HepG2 (cell line): ENCODE results near the gene APOBEC3B. TPM values are rescaled to one million over a fixed set of nuclear protein-coding genes. Genes with fewer than 3 reads are reported as not detected.

Experiments used
- ATAC-seq: fragments of 200-7000 bp; cut with Tn5 transposase; 3 replicates; pipeline ENCODE4 v1.9.1; 2020; ENCODE audit warnings: mild to moderate bottlenecking, moderate library complexity
- BruUV-seq: library from RNA; stranded (reverse); fragments of 400-500 nt; replicated peaks from 2 replicates; lab custom pipeline; 2021; lab: Mats Ljungman, UMichigan
- CTCF ChIA-PET: fragments of 300-600 bp; formaldehyde crosslinking; extraction: SDS; loops from one replicate; lab custom pipeline; 2021; ENCODE audit warnings: low total read pairs, inconsistent platforms, low intra/inter-chr PET ratio; lab: Yijun Ruan, JAX
- POLR2A ChIA-PET: fragments of 350-600 bp; sonication (Branson Sonifier 250); formaldehyde crosslinking; loops from one replicate; lab custom pipeline; 2020; ENCODE audit warnings: antibody characterized with exemption, inconsistent platforms; lab: Yijun Ruan, JAX
- DNase-seq: peaks from one replicate; pipeline ENCODE4 v3.0.0-alpha.2; 2015; ENCODE audit warnings: low spot score
- FAIRE-seq: peaks from 3 replicates; lab custom pipeline; 2011; peaks lifted over from hg19 to GRCh38; lab: Jason Lieb, UNC
- H2AFZ ChIP-seq: one replicate; pipeline ENCODE4 v1.6.1; 2011; ENCODE audit warnings: low read length, inconsistent platforms
- H3K27ac ChIP-seq: fragments of 300-600 bp; 3 replicates; pipeline ENCODE4 v1.8.0; 2011; ENCODE audit warnings: mixed run types, mild to moderate bottlenecking, mixed read lengths, low read length, inconsistent platforms; ENCODE audit not compliant: insufficient read depth; ENCODE audit errors: extremely low read length
- H3K27me3 ChIP-seq, 2 experiments: fragments of 200-600 bp in 1 of 2; 2 replicates in 1 of 2; 3 replicates in 1 of 2; pipeline versions ENCODE4 v1.6.0 to v1.8.0; 2011; ENCODE audit warnings: low read length in 2 of 2, mild to moderate bottlenecking in 2 of 2, moderate library complexity in 2 of 2, inconsistent platforms in 1 of 2; ENCODE audit not compliant: insufficient read depth in 2 of 2, control insufficient read depth in 1 of 2
- H3K36me3 ChIP-seq, 2 experiments: fragments of 200-600 bp in 1 of 2; replicated peaks in 1 of 2; 2 replicates in 1 of 2; 3 replicates in 1 of 2; pipeline versions ENCODE4 v1.5.1 to v1.8.0; 2011; ENCODE audit warnings: low read length in 2 of 2, inconsistent platforms in 1 of 2; ENCODE audit not compliant: insufficient read depth in 2 of 2, control insufficient read depth in 1 of 2
- H3K4me1 ChIP-seq: 2 replicates; pipeline ENCODE4 v1.5.1; 2012; ENCODE audit warnings: low read length, inconsistent platforms; ENCODE audit not compliant: insufficient read depth
- H3K4me2 ChIP-seq: 2 replicates; pipeline ENCODE4 v1.6.0; 2011; ENCODE audit warnings: low read depth, low read length, inconsistent platforms
- H3K4me3 ChIP-seq, 3 experiments: fragments of 200-600 bp in 1 of 3; sonication (generic), shearing (Covaris generic) in 1 of 3; replicated peaks in 1 of 3; 2 replicates each; pipeline ENCODE4 v1.5.1; 2011 to 2016; ENCODE audit warnings: low read length in 3 of 3, inconsistent platforms in 2 of 3, low read depth in 2 of 3, mild to moderate bottlenecking in 2 of 3, control low read depth in 1 of 3, mixed read lengths in 1 of 3; ENCODE audit not compliant: insufficient read depth in 1 of 3
- H3K79me2 ChIP-seq: one replicate; pipeline ENCODE4 v1.6.1; 2011; ENCODE audit warnings: low read length, inconsistent platforms; ENCODE audit not compliant: insufficient read depth
- H3K9ac ChIP-seq: 2 replicates; pipeline ENCODE4 v1.6.0; 2011; ENCODE audit warnings: mild to moderate bottlenecking, low read depth, low read length, inconsistent platforms; ENCODE audit not compliant: insufficient read depth
- H3K9me3 ChIP-seq: 2 replicates; pipeline ENCODE4 v1.5.1; 2012; ENCODE audit warnings: mild to moderate bottlenecking, low read length
- H4K20me1 ChIP-seq: 2 replicates; pipeline ENCODE4 v1.6.0; 2011; ENCODE audit warnings: inconsistent platforms, mild to moderate bottlenecking, low read length, moderate library complexity; ENCODE audit not compliant: insufficient read depth
- JDP2 ChIP-seq: sonication (generic); formaldehyde crosslinking; IDR thresholded peaks from 2 replicates; pipeline ENCODE4 v1.8.1; 2022; ENCODE audit warnings: missing genetic modification reagents, borderline replicate concordance
- RBFOX2 ChIP-seq: fragments of 200-400 bp; formaldehyde crosslinking; IDR thresholded peaks from 2 replicates; pipeline ENCODE4 v1.6.1; 2017; ENCODE audit warnings: low read depth, mild to moderate bottlenecking, low read length
- SP5 ChIP-seq: IDR thresholded peaks from 2 replicates; pipeline ENCODE4 v1.6.1; 2016; ENCODE audit warnings: low read depth, borderline replicate concordance
- YEATS2 ChIP-seq: sonication (generic); formaldehyde crosslinking; IDR thresholded peaks from 2 replicates; pipeline ENCODE4 v1.4.0; 2020; ENCODE audit warnings: missing genetic modification reagents, borderline replicate concordance
- YEATS4 ChIP-seq: sonication (generic); formaldehyde crosslinking; IDR thresholded peaks from 2 replicates; pipeline ENCODE4 v1.4.0; 2020; ENCODE audit warnings: missing genetic modification reagents, borderline replicate concordance
- ZNF235 ChIP-seq: sonication (generic); formaldehyde crosslinking; IDR thresholded peaks from 2 replicates; pipeline ENCODE4 v1.8.1; 2023; ENCODE audit warnings: mild to moderate bottlenecking, missing genetic modification reagents, borderline replicate concordance
- WGBS: methylation state at CpG from one replicate; pipeline ENCODE4 v1.1.6; 2017; ENCODE audit warnings: low lambda C conversion rate; 5-methylcytosine and 5-hydroxymethylcytosine counted together
- in situ Hi-C: cut with HindIII; loops from 2 replicates; pipeline ENCODE4 v1.10.0; 2017; ENCODE audit warnings: low pct_unique_long_range_greater_than_20kb; ENCODE audit not compliant: extremely low pct_ligation_motif_present
- intact Hi-C: fragments of 100-400 bp; cut with micrococcal nuclease; formaldehyde crosslinking; loops from one replicate; pipeline ENCODE4 v1.10.0; 2022; ENCODE audit not compliant: unreplicated experiment
- polyA plus RNA-seq, 8 experiments: library from polyadenylated mRNA; depleted of rRNA in 3 of 8; stranded (reverse) in 7 of 8; unstranded in 1 of 8; fragments of >200 nt; fragmentation: Illumina TruSeq in 4 of 8; extraction: Trizol in 4 of 8; gene quantifications; 2 replicates each; pipeline versions ENCODE4 v1.2.1 to v1.2.3, GENCODE V29; 2011 to 2016; ENCODE audit warnings: low read depth in 4 of 8, missing spikeins in 1 of 8, mixed read lengths in 1 of 8; ENCODE audit not compliant: insufficient read depth in 1 of 8
- total RNA-seq, 5 experiments: library from RNA; depleted of rRNA; stranded (reverse); fragments of >200 nt; fragmentation: Illumina TruSeq; extraction: Trizol; gene quantifications; 2 replicates each; pipeline ENCODE4 v1.2.3, GENCODE V29; 2016; ENCODE audit warnings: low read depth in 1 of 5
- TF ChIP-seq, protein P1 (sequence below), 2 experiments: fragments of 450-650 bp in 1 of 2; sonication (generic) in 1 of 2; formaldehyde crosslinking in 1 of 2; IDR thresholded peaks; 2 replicates each; pipeline versions ENCODE4 v1.6.1 to v1.8.0; 2016 to 2022; ENCODE audit warnings: antibody characterized with exemption in 1 of 2, mild to moderate bottlenecking in 1 of 2, missing genetic modification reagents in 1 of 2

The APOBEC3B gene
- total and polyA plus RNA-seq, 2 of the 13 experiments (the other 11 are each of a cell fraction or from before 2014, with no cell fraction given), result 6.7 to 8.8 TPM

DNA sequence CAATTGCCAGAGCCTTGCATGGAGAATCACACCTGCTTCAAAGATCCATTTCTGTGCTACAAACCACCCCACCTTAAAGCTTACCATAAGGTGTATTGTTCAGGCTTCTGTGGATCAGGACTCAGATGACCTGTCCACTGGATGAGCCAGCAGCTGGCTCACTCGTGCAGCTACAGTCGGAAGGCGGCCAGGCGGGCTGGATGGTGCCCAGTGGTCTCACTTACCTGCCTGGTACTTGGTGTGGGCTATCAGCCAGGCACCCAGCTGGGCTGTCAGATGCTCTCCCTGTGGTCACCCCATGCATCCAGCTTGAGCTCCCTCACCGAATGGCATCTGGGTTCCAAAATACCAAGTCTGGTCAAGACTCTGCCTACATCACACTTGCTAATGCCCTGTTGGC lies 10.9 kb upstream of the APOBEC3B start:
- H2AFZ ChIP-seq, result no peak overlapping the region
- DNase-seq (no peak), FAIRE-seq (no peak), ATAC-seq (no peak)
- no peak overlapping the region for H3K27ac ChIP-seq
- H3K9ac ChIP-seq, result no peak overlapping the region
- in situ Hi-C loops (no loop called here), intact Hi-C loops (loop anchor here (5.0 kb wide), 1 partner anchor 49 kb away; no protein-coding TSS in a partner anchor)
- no peak for TF ChIP-seq YEATS2
- TF ChIP-seq SP5 (CRISPR knock-in tag), result no peak
- TF ChIP-seq RBFOX2, result no peak
- no peak overlapping the region for H3K4me3 ChIP-seq
- H3K36me3 ChIP-seq, result no peaks in the 10 kb centered on the region
- WGBS, result 25% methylated on average over 2 of the region's 5 CpGs
- no peaks in the 10 kb centered on the region; the same call in 1 of the 2 replicates for H4K20me1 ChIP-seq
- ChIA-PET POLR2A (no interaction called here), CTCF (no interaction called here)
- H3K4me2 ChIP-seq, result no peak overlapping the region
- no peaks in the 10 kb centered on the region for H3K79me2 ChIP-seq
- peaks cover 5 to 23% of the 10 kb centered on the region in 2 experiments; a peak in 4 of 5 replicates for H3K27me3 ChIP-seq
- no peaks in the 10 kb centered on the region for H3K9me3 ChIP-seq
- no TSS peak for BruUV-seq
- H3K4me1 ChIP-seq, result no peaks in the 10 kb centered on the region

DNA sequence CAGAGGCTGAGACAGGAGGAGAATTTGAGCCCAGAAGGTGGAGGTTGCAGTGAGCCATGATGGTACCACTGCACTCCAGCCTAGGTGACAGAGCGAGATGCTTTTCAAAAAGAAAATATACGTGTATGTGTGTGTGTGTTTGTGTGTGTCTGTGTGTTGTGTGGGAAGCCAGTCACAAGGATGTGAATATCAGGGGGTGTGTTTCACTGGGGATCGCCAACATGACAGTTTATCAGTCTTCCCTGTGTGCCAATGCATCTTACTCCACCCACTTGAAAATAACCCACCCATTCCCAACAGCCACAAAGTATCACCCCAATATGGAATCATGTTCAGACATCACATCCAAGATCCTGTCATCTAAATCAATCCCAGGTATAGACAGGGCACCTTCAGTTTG lies 10.4 kb upstream of the APOBEC3B start:
- ChIA-PET POLR2A (no interaction called here), CTCF (interaction anchor here (3.0 kb wide), 1 partner anchor 31 kb away, joined by 16 read pairs; no protein-coding TSS in a partner anchor)
- Histone ChIP-seq H3K9ac (no peak overlapping the region), H3K9me3 (no peaks in the 10 kb centered on the region), H3K4me3 (no peak overlapping the region), H3K27ac (no peak overlapping the region), H2AFZ (no peak overlapping the region), H3K79me2 (no peaks in the 10 kb centered on the region), H4K20me1 (no peaks in the 10 kb centered on the region; the same call in 1 of the 2 replicates), H3K4me1 (no peaks in the 10 kb centered on the region), H3K36me3 (no peaks in the 10 kb centered on the region), H3K27me3 (peaks cover 5 to 19% of the 10 kb centered on the region in 2 experiments; a peak in 4 of 5 replicates), H3K4me2 (no peak overlapping the region)
- in situ Hi-C loops (no loop called here), intact Hi-C loops (loop anchor here (2.0 to 5.0 kb wide), 2 partner anchors 31 to 49 kb away; no protein-coding TSS in a partner anchor)
- DNase-seq (no peak), ATAC-seq (no peak), FAIRE-seq (no peak)
- no TSS peak for BruUV-seq
- 52% methylated on average over 3 of the region's 3 CpGs for WGBS
- TF ChIP-seq YEATS4, result no peak
- no peak for TF ChIP-seq JDP2 (CRISPR knock-in tag)
- TF ChIP-seq, protein P1, sequence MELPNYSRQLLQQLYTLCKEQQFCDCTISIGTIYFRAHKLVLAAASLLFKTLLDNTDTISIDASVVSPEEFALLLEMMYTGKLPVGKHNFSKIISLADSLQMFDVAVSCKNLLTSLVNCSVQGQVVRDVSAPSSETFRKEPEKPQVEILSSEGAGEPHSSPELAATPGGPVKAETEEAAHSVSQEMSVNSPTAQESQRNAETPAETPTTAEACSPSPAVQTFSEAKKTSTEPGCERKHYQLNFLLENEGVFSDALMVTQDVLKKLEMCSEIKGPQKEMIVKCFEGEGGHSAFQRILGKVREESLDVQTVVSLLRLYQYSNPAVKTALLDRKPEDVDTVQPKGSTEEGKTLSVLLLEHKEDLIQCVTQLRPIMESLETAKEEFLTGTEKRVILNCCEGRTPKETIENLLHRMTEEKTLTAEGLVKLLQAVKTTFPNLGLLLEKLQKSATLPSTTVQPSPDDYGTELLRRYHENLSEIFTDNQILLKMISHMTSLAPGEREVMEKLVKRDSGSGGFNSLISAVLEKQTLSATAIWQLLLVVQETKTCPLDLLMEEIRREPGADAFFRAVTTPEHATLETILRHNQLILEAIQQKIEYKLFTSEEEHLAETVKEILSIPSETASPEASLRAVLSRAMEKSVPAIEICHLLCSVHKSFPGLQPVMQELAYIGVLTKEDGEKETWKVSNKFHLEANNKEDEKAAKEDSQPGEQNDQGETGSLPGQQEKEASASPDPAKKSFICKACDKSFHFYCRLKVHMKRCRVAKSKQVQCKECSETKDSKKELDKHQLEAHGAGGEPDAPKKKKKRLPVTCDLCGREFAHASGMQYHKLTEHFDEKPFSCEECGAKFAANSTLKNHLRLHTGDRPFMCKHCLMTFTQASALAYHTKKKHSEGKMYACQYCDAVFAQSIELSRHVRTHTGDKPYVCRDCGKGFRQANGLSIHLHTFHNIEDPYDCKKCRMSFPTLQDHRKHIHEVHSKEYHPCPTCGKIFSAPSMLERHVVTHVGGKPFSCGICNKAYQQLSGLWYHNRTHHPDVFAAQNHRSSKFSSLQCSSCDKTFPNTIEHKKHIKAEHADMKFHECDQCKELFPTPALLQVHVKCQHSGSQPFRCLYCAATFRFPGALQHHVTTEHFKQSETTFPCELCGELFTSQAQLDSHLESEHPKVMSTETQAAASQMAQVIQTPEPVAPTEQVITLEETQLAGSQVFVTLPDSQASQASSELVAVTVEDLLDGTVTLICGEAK (IDR thresholded peaks at IDR 0.05), result no peak
- TF ChIP-seq, protein P1 (CRISPR knock-in tag; IDR thresholded peaks at IDR 0.05), result no peak
- no peak for TF ChIP-seq ZNF235 (CRISPR knock-in tag)
